Measurements from ENCODE around the gene GAK.

DNA sequence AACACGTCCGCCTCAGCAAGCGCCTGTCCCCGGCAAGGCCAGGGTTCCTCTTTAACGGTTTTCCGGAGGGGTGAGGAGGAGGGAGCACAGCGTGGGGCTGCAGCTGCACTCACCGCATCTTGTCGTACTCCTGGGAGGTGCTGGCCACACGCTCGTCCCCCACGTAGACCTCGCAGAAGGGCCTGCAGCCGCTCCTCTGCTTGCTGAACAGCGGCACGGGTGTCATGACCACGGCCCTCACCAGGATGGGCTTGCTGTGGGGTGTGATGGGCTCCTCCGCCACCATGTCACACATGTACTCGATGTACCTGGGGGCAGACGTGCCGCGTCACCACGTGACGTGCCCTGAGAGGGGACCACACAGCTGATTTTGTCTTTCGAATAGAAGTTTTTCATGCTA lies 54.6 kb downstream of the GAK start:
- TF ChIP-seq, protein P1, sequence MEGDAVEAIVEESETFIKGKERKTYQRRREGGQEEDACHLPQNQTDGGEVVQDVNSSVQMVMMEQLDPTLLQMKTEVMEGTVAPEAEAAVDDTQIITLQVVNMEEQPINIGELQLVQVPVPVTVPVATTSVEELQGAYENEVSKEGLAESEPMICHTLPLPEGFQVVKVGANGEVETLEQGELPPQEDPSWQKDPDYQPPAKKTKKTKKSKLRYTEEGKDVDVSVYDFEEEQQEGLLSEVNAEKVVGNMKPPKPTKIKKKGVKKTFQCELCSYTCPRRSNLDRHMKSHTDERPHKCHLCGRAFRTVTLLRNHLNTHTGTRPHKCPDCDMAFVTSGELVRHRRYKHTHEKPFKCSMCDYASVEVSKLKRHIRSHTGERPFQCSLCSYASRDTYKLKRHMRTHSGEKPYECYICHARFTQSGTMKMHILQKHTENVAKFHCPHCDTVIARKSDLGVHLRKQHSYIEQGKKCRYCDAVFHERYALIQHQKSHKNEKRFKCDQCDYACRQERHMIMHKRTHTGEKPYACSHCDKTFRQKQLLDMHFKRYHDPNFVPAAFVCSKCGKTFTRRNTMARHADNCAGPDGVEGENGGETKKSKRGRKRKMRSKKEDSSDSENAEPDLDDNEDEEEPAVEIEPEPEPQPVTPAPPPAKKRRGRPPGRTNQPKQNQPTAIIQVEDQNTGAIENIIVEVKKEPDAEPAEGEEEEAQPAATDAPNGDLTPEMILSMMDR (conservative IDR thresholded peaks at IDR 0.05; ENCODE audit: low read depth, low read length): no peak
- TF ChIP-seq RFX5 (IDR thresholded peaks at IDR 0.05; ENCODE audit: low read depth, low read length) (no peak), CHD1 (IDR thresholded peaks at IDR 0.05; ENCODE audit: low read depth, low read length) (no peak), MAFK (IDR thresholded peaks at IDR 0.05; ENCODE audit: low read depth, low read length) (no peak), SMC3 (IDR thresholded peaks at IDR 0.05; ENCODE audit: low read depth, low read length) (no peak), POLR2A (IDR thresholded peaks at IDR 0.05; ENCODE audit: low read depth, low read length) (no peak), MXI1 (IDR thresholded peaks at IDR 0.05; ENCODE audit: borderline replicate concordance, low read depth, low read length) (no peak), MAZ (IDR thresholded peaks at IDR 0.05; ENCODE audit: borderline replicate concordance, low read depth, low read length) (no peak), FOS (IDR thresholded peaks at IDR 0.05; ENCODE audit: low read depth, low read length) (no peak), BHLHE40 (IDR thresholded peaks at IDR 0.05; ENCODE audit: low read depth, low read length) (no peak), RAD21 (IDR thresholded peaks at IDR 0.05; ENCODE audit: low read length) (no peak)
- TF ChIP-seq, protein P2, sequence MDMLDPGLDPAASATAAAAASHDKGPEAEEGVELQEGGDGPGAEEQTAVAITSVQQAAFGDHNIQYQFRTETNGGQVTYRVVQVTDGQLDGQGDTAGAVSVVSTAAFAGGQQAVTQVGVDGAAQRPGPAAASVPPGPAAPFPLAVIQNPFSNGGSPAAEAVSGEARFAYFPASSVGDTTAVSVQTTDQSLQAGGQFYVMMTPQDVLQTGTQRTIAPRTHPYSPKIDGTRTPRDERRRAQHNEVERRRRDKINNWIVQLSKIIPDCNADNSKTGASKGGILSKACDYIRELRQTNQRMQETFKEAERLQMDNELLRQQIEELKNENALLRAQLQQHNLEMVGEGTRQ (IDR thresholded peaks at IDR 0.05; ENCODE audit: low read depth, low read length): no peak

Data from IMR-90 (cell line).